Measurements from ENCODE around the gene DDO.

DDO gene

GRCh38 chr6:110415086-110415916, at the start of gene DDO:
TSS of gene DDO (minus strand) at chr6:110415575. CDS start at chr6:110413462, 2,113 bp downstream.
- no peak for DNase-seq (ENCODE audit: low spot score)

- no peak for DNase-seq (ENCODE audit: low spot score)
Measured at GRCh38 chr6:110462884-110463481, 47.6 kb upstream of the DDO start.

GRCh38 chr6:110461376-110461775, 46.0 kb upstream of the DDO start:
- no peak for DNase-seq (ENCODE audit: low spot score)

GRCh38 chr6:110459137-110459536, 43.8 kb upstream of the DDO start:
- no peak for DNase-seq (ENCODE audit: low spot score)

GRCh38 chr6:110458476-110458875, 43.1 kb upstream of the DDO start:
- no peak for DNase-seq (ENCODE audit: low spot score)

GRCh38 chr6:110457567-110458175, 42.3 kb upstream of the DDO start:
- DNase-seq (ENCODE audit: low spot score) = peak; percentile 9

- no peak for DNase-seq (ENCODE audit: low spot score)
Measured at GRCh38 chr6:110456694-110457093, 41.3 kb upstream of the DDO start.

- no peak for DNase-seq (ENCODE audit: low spot score)
Measured at GRCh38 chr6:110449541-110449895, 34.1 kb upstream of the DDO start.

GRCh38 chr6:110448846-110449540, 33.6 kb upstream of the DDO start:
- DNase-seq (ENCODE audit: low spot score) = no peak

- no peak for DNase-seq (ENCODE audit: low spot score)
Measured at GRCh38 chr6:110447761-110448160, 32.4 kb upstream of the DDO start.

GRCh38 chr6:110446405-110446804, 31.0 kb upstream of the DDO start:
- no peak for DNase-seq (ENCODE audit: low spot score)

GRCh38 chr6:110440026-110440425, 24.7 kb upstream of the DDO start:
- DNase-seq (ENCODE audit: low spot score) = no peak

- DNase-seq (ENCODE audit: low spot score) = no peak
Measured at GRCh38 chr6:110439356-110439755, 24.0 kb upstream of the DDO start.

GRCh38 chr6:110434961-110435602, 19.7 kb upstream of the DDO start:
- no peak for DNase-seq (ENCODE audit: low spot score)

- no peak for DNase-seq (ENCODE audit: low spot score)
Measured at GRCh38 chr6:110432285-110432900, 17.0 kb upstream of the DDO start.

- DNase-seq (ENCODE audit: low spot score) = no peak
Measured at GRCh38 chr6:110430741-110431140, 15.4 kb upstream of the DDO start.

GRCh38 chr6:110430236-110430635, 14.9 kb upstream of the DDO start:
- no peak for DNase-seq (ENCODE audit: low spot score)

GRCh38 chr6:110428153-110428552, 12.8 kb upstream of the DDO start:
- DNase-seq (ENCODE audit: low spot score) = no peak

- no peak for DNase-seq (ENCODE audit: low spot score)
Measured at GRCh38 chr6:110425816-110426215, 10.4 kb upstream of the DDO start.

GRCh38 chr6:110422444-110422822, 7.1 kb upstream of the DDO start:
- DNase-seq (ENCODE audit: low spot score) = no peak

- DNase-seq (ENCODE audit: low spot score) = no peak
Measured at GRCh38 chr6:110421749-110422443, 6.5 kb upstream of the DDO start.
